CD4-positive, alpha-beta T cell treated with Interleukin-4 for 1 hour (primary cell): ENCODE measurements around the gene TICRR.
"Not testable (repeated sequence)": the region's sequence is repeated elsewhere in the genome, so short reads cannot be mapped to it uniquely, and the experiment has no call there.

Experiments
- DNase-seq, 2 donors: peaks; one replicate each; pipeline ENCODE4 v3.0.0-alpha.2; 2020 to 2022

TICRR gene

GRCh38 chr15:89566621-89567294 lies 8.5 kb upstream of the TICRR start:
- DNase-seq, result no peak

GRCh38 chr15:89569090-89569745 lies 6.1 kb upstream of the TICRR start:
- no peak for DNase-seq

- DNase-seq, result no peak
Observed at GRCh38 chr15:89575656-89576416, 567 bp downstream of the TICRR start.

- no peak for DNase-seq
Observed at GRCh38 chr15:89576417-89576773, 1.1 kb downstream of the TICRR start.

- no peak for DNase-seq
Observed at GRCh38 chr15:89577776-89578115, 2.5 kb downstream of the TICRR start.

GRCh38 chr15:89578146-89578545 lies 2.9 kb downstream of the TICRR start:
- DNase-seq, result no peak

- DNase-seq, result not testable (repeated sequence)
Observed at GRCh38 chr15:89580747-89581146, 5.5 kb downstream of the TICRR start.

GRCh38 chr15:89586651-89587050 lies 11.4 kb downstream of the TICRR start:
- no peak for DNase-seq

GRCh38 chr15:89587955-89588354 lies 12.7 kb downstream of the TICRR start:
- DNase-seq, result no peak

- no peak for DNase-seq
Observed at GRCh38 chr15:89591834-89592233, 16.6 kb downstream of the TICRR start.

GRCh38 chr15:89593018-89593417 lies 17.7 kb downstream of the TICRR start:
- DNase-seq, result no peak

GRCh38 chr15:89599021-89599420 lies 23.8 kb downstream of the TICRR start:
- no peak for DNase-seq

GRCh38 chr15:89611317-89611716 lies 36.0 kb downstream of the TICRR start:
- no peak for DNase-seq

- no peak for DNase-seq
Observed at GRCh38 chr15:89613031-89613430, 37.8 kb downstream of the TICRR start.

GRCh38 chr15:89614164-89614563 lies 38.9 kb downstream of the TICRR start:
- DNase-seq, result no peak

- no peak for DNase-seq
Observed at GRCh38 chr15:89615135-89615534, 39.9 kb downstream of the TICRR start.

- no peak for DNase-seq
Observed at GRCh38 chr15:89616228-89616627, 41.0 kb downstream of the TICRR start.

- no peak for DNase-seq
Observed at GRCh38 chr15:89621547-89621946, 46.3 kb downstream of the TICRR start.

- no peak for DNase-seq
Observed at GRCh38 chr15:89623165-89623564, 47.9 kb downstream of the TICRR start.

- no peak for DNase-seq
Observed at GRCh38 chr15:89625716-89626115, 50.4 kb downstream of the TICRR start.

- no peak for DNase-seq
Observed at GRCh38 chr15:89627256-89627970, 52.1 kb downstream of the TICRR start.

- no peak for DNase-seq
Observed at GRCh38 chr15:89628301-89628700, 53.0 kb downstream of the TICRR start.
